Measurements from ENCODE around the gene PDE8A.

DNA sequence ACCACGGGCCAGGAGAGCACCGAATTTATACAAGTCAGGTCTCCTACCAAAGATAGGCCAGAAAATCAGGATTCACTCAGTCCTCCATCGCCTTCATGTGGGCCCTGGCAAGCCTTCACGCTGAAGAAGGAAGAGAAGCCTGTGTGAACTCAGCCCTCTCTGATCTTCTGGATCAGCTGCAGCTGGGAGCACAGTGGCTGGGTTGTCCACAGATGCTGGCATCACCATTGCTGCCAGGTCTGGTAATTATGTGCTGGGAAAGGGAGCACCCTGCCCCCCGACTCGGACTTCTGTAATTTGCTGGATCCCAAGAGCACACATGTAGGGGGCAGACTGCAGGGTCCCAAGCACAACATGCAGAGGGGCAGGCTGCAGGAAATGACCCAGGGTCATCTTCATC lies 12.4 kb upstream of the PDE8A start:
- TF ChIP-seq, protein P1, sequence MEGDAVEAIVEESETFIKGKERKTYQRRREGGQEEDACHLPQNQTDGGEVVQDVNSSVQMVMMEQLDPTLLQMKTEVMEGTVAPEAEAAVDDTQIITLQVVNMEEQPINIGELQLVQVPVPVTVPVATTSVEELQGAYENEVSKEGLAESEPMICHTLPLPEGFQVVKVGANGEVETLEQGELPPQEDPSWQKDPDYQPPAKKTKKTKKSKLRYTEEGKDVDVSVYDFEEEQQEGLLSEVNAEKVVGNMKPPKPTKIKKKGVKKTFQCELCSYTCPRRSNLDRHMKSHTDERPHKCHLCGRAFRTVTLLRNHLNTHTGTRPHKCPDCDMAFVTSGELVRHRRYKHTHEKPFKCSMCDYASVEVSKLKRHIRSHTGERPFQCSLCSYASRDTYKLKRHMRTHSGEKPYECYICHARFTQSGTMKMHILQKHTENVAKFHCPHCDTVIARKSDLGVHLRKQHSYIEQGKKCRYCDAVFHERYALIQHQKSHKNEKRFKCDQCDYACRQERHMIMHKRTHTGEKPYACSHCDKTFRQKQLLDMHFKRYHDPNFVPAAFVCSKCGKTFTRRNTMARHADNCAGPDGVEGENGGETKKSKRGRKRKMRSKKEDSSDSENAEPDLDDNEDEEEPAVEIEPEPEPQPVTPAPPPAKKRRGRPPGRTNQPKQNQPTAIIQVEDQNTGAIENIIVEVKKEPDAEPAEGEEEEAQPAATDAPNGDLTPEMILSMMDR (IDR thresholded peaks at IDR 0.05; ENCODE audit: poor library complexity), result no peak
- TF ChIP-seq EZH2 (IDR thresholded peaks at IDR 0.05; ENCODE audit: borderline replicate concordance) (no peak), EZH2phosphoT487 (IDR thresholded peaks at IDR 0.05; ENCODE audit: low read depth, severe bottlenecking, unreplicated experiment) (no peak)
